NT2/D1 (cell line): ENCODE data around the gene DOCK9.

Experiments
- DNase-seq: peaks from one replicate; pipeline ENCODE4 v3.0.0-alpha.2; 2011; ENCODE audit warnings: low read depth, low spot score
- H3K27me3 ChIP-seq: 2 replicates; pipeline ENCODE4 v1.6.0; 2011; ENCODE audit warnings: mild to moderate bottlenecking; ENCODE audit not compliant: insufficient read length, insufficient read depth
- H3K36me3 ChIP-seq: 2 replicates; pipeline ENCODE4 v1.6.1; 2011; ENCODE audit warnings: mild to moderate bottlenecking, low read length, mixed read lengths; ENCODE audit not compliant: insufficient read depth, insufficient read length
- H3K4me1 ChIP-seq: 2 replicates; pipeline ENCODE4 v1.5.1; 2011; ENCODE audit not compliant: insufficient read depth, insufficient read length
- H3K4me3 ChIP-seq: 2 replicates; pipeline ENCODE4 v1.5.1; 2011; ENCODE audit warnings: low read depth; ENCODE audit not compliant: insufficient read length
- H3K9ac ChIP-seq: 2 replicates; pipeline ENCODE4 v1.6.0; 2011; ENCODE audit warnings: low read depth; ENCODE audit not compliant: insufficient read length
- H3K9me3 ChIP-seq: 2 replicates; pipeline ENCODE4 v1.5.1; 2011; ENCODE audit warnings: mild to moderate bottlenecking, low read length; ENCODE audit not compliant: insufficient read depth
- SUZ12 ChIP-seq: IDR thresholded peaks from 2 replicates; pipeline ENCODE4 v1.6.1; 2011; ENCODE audit not compliant: insufficient read length, insufficient read depth; ENCODE audit errors: extremely low read depth
- YY1 ChIP-seq: IDR thresholded peaks from 2 replicates; pipeline ENCODE4 v1.6.1; 2011; ENCODE audit not compliant: insufficient read length, insufficient read depth
- ZNF274 ChIP-seq: IDR thresholded peaks from 2 replicates; pipeline ENCODE4 v1.6.1; 2011; ENCODE audit warnings: mild to moderate bottlenecking, low read depth, low read length

Gene DOCK9

GRCh38 chr13:99012539-99012938 lies 34.7 kb upstream of the DOCK9 start:
- Histone ChIP-seq H3K36me3 (no peaks in the 10 kb centered on the region), H3K4me3 (no peak overlapping the region), H3K9me3 (no peaks in the 10 kb centered on the region), H3K4me1 (peaks cover 3% of the 10 kb centered on the region), H3K27me3 (no peaks in the 10 kb centered on the region), H3K9ac (no peak overlapping the region)
- DNase-seq = no peak
- TF ChIP-seq YY1 (no peak), ZNF274 (no peak), SUZ12 (no peak)

DNA sequence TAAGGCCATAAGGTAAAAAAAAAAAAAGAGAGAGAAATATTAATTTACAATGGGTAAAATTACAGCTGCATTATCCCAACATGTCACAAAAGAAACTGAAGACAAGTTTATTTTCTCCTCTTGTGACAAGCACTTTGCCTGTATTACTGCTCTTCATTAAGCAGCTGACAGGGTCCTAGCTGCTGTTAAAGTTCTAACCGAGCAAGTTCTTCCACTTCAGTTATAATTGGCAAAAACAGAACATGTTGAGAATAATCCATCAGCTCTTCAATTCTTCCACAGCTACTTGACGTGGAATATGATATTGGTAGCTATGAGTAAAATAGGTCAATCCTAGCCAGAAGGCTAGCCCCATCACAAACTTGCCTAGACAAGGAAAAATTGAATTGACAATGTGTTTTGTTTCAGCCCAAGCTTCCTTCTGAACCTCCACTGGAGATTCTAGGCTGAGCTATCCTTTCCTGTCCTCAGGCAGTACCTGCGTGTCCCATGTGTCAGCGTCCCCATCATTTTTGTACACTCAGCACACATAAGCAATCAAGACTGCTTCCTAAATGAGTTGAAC lies 32.2 kb upstream of the DOCK9 start:
- Histone ChIP-seq H3K4me1 (peaks cover 3% of the 10 kb centered on the region), H3K36me3 (no peaks in the 10 kb centered on the region), H3K4me3 (no peak overlapping the region), H3K9ac (no peak overlapping the region), H3K27me3 (no peaks in the 10 kb centered on the region), H3K9me3 (no peaks in the 10 kb centered on the region)
- TF ChIP-seq SUZ12 (no peak), ZNF274 (no peak), YY1 (no peak)
- DNase-seq = no peak

GRCh38 chr13:99008577-99008976 lies 30.7 kb upstream of the DOCK9 start:
- H3K9me3 ChIP-seq = no peaks in the 10 kb centered on the region
- H3K27me3 ChIP-seq = no peaks in the 10 kb centered on the region
- H3K36me3 ChIP-seq = no peaks in the 10 kb centered on the region
- H3K9ac ChIP-seq = no peak overlapping the region
- DNase-seq = no peak
- no peak overlapping the region for H3K4me3 ChIP-seq
- no peak for TF ChIP-seq YY1
- TF ChIP-seq SUZ12 = no peak
- no peak for TF ChIP-seq ZNF274
- H3K4me1 ChIP-seq = peaks cover under 1% of the 10 kb centered on the region

GRCh38 chr13:99007414-99007986 lies 29.6 kb upstream of the DOCK9 start:
- TF ChIP-seq SUZ12 (no peak), YY1 (no peak), ZNF274 (no peak)
- H3K4me1 ChIP-seq = no peaks in the 10 kb centered on the region
- no peaks in the 10 kb centered on the region for H3K9me3 ChIP-seq

DNA sequence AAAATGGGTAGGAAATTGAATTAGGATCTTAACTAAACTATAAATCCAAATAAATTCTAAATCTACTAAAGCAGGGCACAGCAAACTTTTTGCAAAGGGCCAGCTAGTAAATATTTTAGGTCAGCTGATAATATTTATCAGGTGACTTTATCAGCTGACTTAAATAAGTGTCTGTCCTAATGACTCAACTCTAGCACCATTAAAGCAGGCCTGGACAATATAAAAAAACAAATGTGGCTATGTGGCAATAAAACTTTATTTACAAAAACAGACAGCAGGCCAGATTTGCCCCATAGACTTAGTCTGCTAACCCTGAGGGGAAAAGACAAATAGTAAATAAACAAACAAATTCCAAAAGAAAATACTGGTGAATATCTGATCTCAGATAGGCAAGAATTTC lies 27.7 kb upstream of the DOCK9 start:
- H3K27me3 ChIP-seq = no peaks in the 10 kb centered on the region
- H3K9me3 ChIP-seq = no peaks in the 10 kb centered on the region
- no peak overlapping the region for H3K4me3 ChIP-seq
- no peak for TF ChIP-seq SUZ12
- no peak for TF ChIP-seq ZNF274
- no peak for TF ChIP-seq YY1
- H3K36me3 ChIP-seq = no peaks in the 10 kb centered on the region
- H3K4me1 ChIP-seq = no peaks in the 10 kb centered on the region
- H3K9ac ChIP-seq = no peak overlapping the region
- no peak for DNase-seq

More at GRCh38 chr13:99007414-99007986, 29.6 kb upstream of the DOCK9 start:
- Histone ChIP-seq H3K9ac (no peak overlapping the region), H3K27me3 (no peaks in the 10 kb centered on the region), H3K36me3 (no peaks in the 10 kb centered on the region), H3K4me3 (no peak overlapping the region)
- no peak for DNase-seq

GRCh38 chr13:99004978-99005377 lies 27.1 kb upstream of the DOCK9 start:
- no peaks in the 10 kb centered on the region for H3K9me3 ChIP-seq
- no peak overlapping the region for H3K4me3 ChIP-seq
- no peaks in the 10 kb centered on the region for H3K4me1 ChIP-seq
- H3K27me3 ChIP-seq = no peaks in the 10 kb centered on the region
- no peak for DNase-seq
- H3K9ac ChIP-seq = no peak overlapping the region
- H3K36me3 ChIP-seq = no peaks in the 10 kb centered on the region
- TF ChIP-seq SUZ12 (no peak), ZNF274 (no peak), YY1 (no peak)

DNA sequence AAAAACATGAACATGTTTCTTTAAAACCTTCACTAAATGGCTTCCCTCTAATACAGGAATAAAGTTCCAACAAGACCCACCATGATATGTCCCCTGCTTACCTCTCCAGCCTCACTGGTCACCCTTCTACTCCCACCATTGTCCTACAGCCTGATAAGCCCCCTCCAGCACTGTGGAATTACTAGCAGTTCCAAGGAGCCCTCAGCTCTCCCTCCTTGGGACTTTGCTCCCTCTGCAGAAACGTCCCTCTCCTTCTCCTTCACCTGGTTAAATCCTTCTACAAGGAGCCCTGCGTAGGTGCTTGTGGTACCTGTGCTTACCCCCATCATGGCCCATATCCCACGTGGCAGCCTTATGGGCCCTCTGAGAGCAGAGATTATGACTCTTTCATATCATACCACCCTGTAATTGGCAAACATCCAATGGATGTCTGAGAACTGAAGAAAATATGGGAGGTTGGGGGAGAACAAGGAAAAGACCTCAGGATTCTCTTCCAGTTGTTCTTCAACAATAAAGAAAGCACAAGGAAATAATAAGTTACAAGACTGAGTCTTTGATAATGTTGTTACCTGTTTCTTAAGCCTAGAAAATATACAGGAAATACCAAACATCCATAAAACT lies 26.1 kb upstream of the DOCK9 start:
- no peak for TF ChIP-seq SUZ12
- no peak for TF ChIP-seq YY1
- no peak for TF ChIP-seq ZNF274
- H3K36me3 ChIP-seq = no peaks in the 10 kb centered on the region
- no peaks in the 10 kb centered on the region for H3K4me1 ChIP-seq
- DNase-seq = no peak
- H3K27me3 ChIP-seq = no peaks in the 10 kb centered on the region
- H3K9me3 ChIP-seq = no peaks in the 10 kb centered on the region
- no peak overlapping the region for H3K4me3 ChIP-seq
- no peak overlapping the region for H3K9ac ChIP-seq
